ENCODE data around the gene SREBF2. TPM values are rescaled to one million over a fixed set of nuclear protein-coding genes. Genes with fewer than 3 reads are reported as not detected.

The SREBF2 gene
- total RNA-seq, 1 experiment from 2014 or later = 129 TPM

- TF ChIP-seq MAX (IDR thresholded peaks at IDR 0.05) = no peak
Observed at GRCh38 chr22:41900652-41901312, 67.9 kb downstream of the SREBF2 start (continued).

- TF ChIP-seq ELF1 (IDR thresholded peaks at IDR 0.05; ENCODE audit: borderline replicate concordance, low read depth) = no peak
- TF ChIP-seq POLR2AphosphoS5 (IDR thresholded peaks at IDR 0.05; ENCODE audit: low read depth, low read length) = no peak
- TF ChIP-seq EZH2phosphoT487 (IDR thresholded peaks at IDR 0.05; ENCODE audit: borderline replicate concordance) = no peak
- TF ChIP-seq ZBTB33 (IDR thresholded peaks at IDR 0.05; ENCODE audit: extremely low read depth, insufficient replicate concordance, low read length) = no peak
- no peak for TF ChIP-seq YY1 (IDR thresholded peaks at IDR 0.05; ENCODE audit: extremely low read depth, insufficient replicate concordance, low read depth, low read length)
- TF ChIP-seq FOSL1 (IDR thresholded peaks at IDR 0.05; ENCODE audit: low read depth) = no peak
- TF ChIP-seq SRF (IDR thresholded peaks at IDR 0.05; ENCODE audit: low read depth) = no peak
- no peak for TF ChIP-seq POLR2A (IDR thresholded peaks at IDR 0.05; ENCODE audit: borderline replicate concordance, extremely low read depth, insufficient read depth, insufficient read length)
- no peak for TF ChIP-seq EZH2 (IDR thresholded peaks at IDR 0.05)
- TF ChIP-seq JUND (IDR thresholded peaks at IDR 0.05) = no peak
- no peaks in the 10 kb centered on the region for H3K4me1 ChIP-seq (ENCODE audit: control insufficient read depth in 1 of 2, insufficient read depth in 2 of 2, low read length in 2 of 2)
- no peaks in the 10 kb centered on the region for H3K27me3 ChIP-seq (ENCODE audit: insufficient read depth, low read length)
- H3K9me3 ChIP-seq (ENCODE audit: control insufficient read depth in 1 of 2, insufficient read depth in 1 of 2, low read depth in 1 of 2, low read length in 2 of 2) = no peaks in the 10 kb centered on the region
- H3K27ac ChIP-seq (ENCODE audit: low read depth, low read length) = no peak overlapping the region
- H3K36me3 ChIP-seq (ENCODE audit: control insufficient read depth in 1 of 2, insufficient read depth in 2 of 2, low read length in 2 of 2) = peaks cover 23 to 30% of the 10 kb centered on the region in 2 experiments
- no TSS peak for BruUV-seq (replicated peaks)
- ATAC-seq = no peak
- H3K9ac ChIP-seq (ENCODE audit: low read length) = no peak overlapping the region
- ChIA-PET POLR2A (no interaction called here), RAD21 (ENCODE audit: low non-redundant PET in 1 of 2, low total read pairs in 2 of 2, uncharacterized antibody in 2 of 2, unreplicated experiment in 2 of 2) (no interaction called here), CTCF (no interaction called here)
- no peak overlapping the region for H3K4me3 ChIP-seq (replicated peaks in 1 of 2; ENCODE audit: low read depth in 1 of 2, low read length in 2 of 2)
- H3K4me2 ChIP-seq (ENCODE audit: low read length) = no peak overlapping the region
- no peak overlapping the region for H2AFZ ChIP-seq (ENCODE audit: low read depth, low read length, poor library complexity, severe bottlenecking)
- H3K9me2 ChIP-seq (ENCODE audit: insufficient read depth) = no peaks in the 10 kb centered on the region
- no peak for DNase-seq (ENCODE audit: low read depth, low spot score)
- intact Hi-C loops (cut with micrococcal nuclease) = no loop called here
- no peaks in the 10 kb centered on the region for H4K20me1 ChIP-seq (ENCODE audit: insufficient read depth)
- no peaks in the 10 kb centered on the region for H3K79me2 ChIP-seq (ENCODE audit: insufficient read depth, low read length)
Observed at GRCh38 chr22:41902016-41902415, 69.1 kb downstream of the SREBF2 start.
